Liver (tissue), 9 donors: ENCODE data around the gene ADGRD1. TPM values are rescaled to one million over a fixed set of nuclear protein-coding genes. Genes with fewer than 3 reads are reported as not detected.

Experiments used
- DNase-seq: peaks from one replicate; pipeline ENCODE4 v3.0.0-alpha.2; 2017; ENCODE audit warnings: low spot score
- H3K27ac ChIP-seq, 2 donors: one replicate each; pipeline ENCODE4 v1.7.0; 2013; ENCODE audit warnings: inconsistent platforms in 2 of 2, low read length in 2 of 2, control low read depth in 1 of 2, low read depth in 1 of 2, mild to moderate bottlenecking in 1 of 2
- H3K27me3 ChIP-seq, 4 donors: one replicate each; pipeline versions ENCODE4 v1.6.1 to v1.7.0; 2013; ENCODE audit warnings: low read length in 3 of 4, inconsistent platforms in 1 of 4, mild to moderate bottlenecking in 1 of 4, moderate library complexity in 1 of 4; ENCODE audit not compliant: control insufficient read depth in 4 of 4, insufficient read depth in 4 of 4
- H3K36me3 ChIP-seq, 4 donors: one replicate each; pipeline versions ENCODE4 v1.6.1 to v1.7.0; 2013; ENCODE audit warnings: low read length in 3 of 4, mild to moderate bottlenecking in 3 of 4, low read depth in 1 of 4, moderate library complexity in 1 of 4; ENCODE audit not compliant: control insufficient read depth in 4 of 4, insufficient read depth in 3 of 4
- H3K4me1 ChIP-seq, 4 donors: one replicate each; pipeline versions ENCODE4 v1.6.1 to v1.7.0; 2013; ENCODE audit warnings: low read length in 3 of 4, mild to moderate bottlenecking in 3 of 4, moderate library complexity in 1 of 4; ENCODE audit not compliant: control insufficient read depth in 4 of 4, insufficient read depth in 4 of 4
- H3K4me3 ChIP-seq, 3 donors: one replicate each; pipeline versions ENCODE4 v1.6.1 to v1.7.0; 2013; ENCODE audit warnings: low read length in 3 of 3, control low read depth in 1 of 3, low read depth in 1 of 3, mild to moderate bottlenecking in 1 of 3
- H3K9ac ChIP-seq, 2 donors: one replicate each; pipeline ENCODE4 v1.7.0; 2013; ENCODE audit warnings: low read length in 2 of 2, mild to moderate bottlenecking in 2 of 2, moderate library complexity in 2 of 2, control low read depth in 1 of 2, low read depth in 1 of 2
- H3K9me3 ChIP-seq, 4 donors: one replicate each; pipeline versions ENCODE4 v1.6.1 to v1.7.0; 2013; ENCODE audit warnings: low read length in 3 of 4; ENCODE audit not compliant: control insufficient read depth in 4 of 4
- ATF3 ChIP-seq: IDR thresholded peaks from 2 replicates; pipeline ENCODE4 v1.6.1; 2016; ENCODE audit warnings: antibody characterized with exemption
- EGR1 ChIP-seq, 2 donors: IDR thresholded peaks; 2 replicates each; pipeline ENCODE4 v1.6.1; 2016 to 2018; ENCODE audit warnings: antibody characterized with exemption in 2 of 2, low read depth in 2 of 2
- FOXA1 ChIP-seq: IDR thresholded peaks from 2 replicates; pipeline ENCODE4 v1.6.1; 2016; ENCODE audit warnings: antibody characterized with exemption
- FOXA2 ChIP-seq: IDR thresholded peaks from 2 replicates; pipeline ENCODE4 v1.6.1; 2016; ENCODE audit warnings: antibody characterized with exemption
- GABPA ChIP-seq, 2 donors: IDR thresholded peaks in 1 of 2; conservative IDR thresholded peaks in 1 of 2; 2 replicates each; pipeline ENCODE4 v1.6.1; 2016; ENCODE audit warnings: antibody characterized with exemption in 2 of 2, mild to moderate bottlenecking in 1 of 2, moderate library complexity in 1 of 2
- HNF4A ChIP-seq, 2 donors: conservative IDR thresholded peaks; 2 replicates each; pipeline ENCODE4 v1.6.1; 2016; ENCODE audit warnings: antibody characterized with exemption in 2 of 2, mild to moderate bottlenecking in 2 of 2
- HNF4G ChIP-seq: IDR thresholded peaks from 2 replicates; pipeline ENCODE4 v1.6.1; 2016; ENCODE audit warnings: antibody characterized with exemption
- JUND ChIP-seq, 2 donors: IDR thresholded peaks; 2 replicates each; pipeline ENCODE4 v1.6.1; 2016; ENCODE audit warnings: antibody characterized with exemption in 2 of 2
- NR2F2 ChIP-seq: IDR thresholded peaks from 2 replicates; pipeline ENCODE4 v1.6.1; 2016; ENCODE audit warnings: antibody characterized with exemption
- RAD21 ChIP-seq, 2 donors: IDR thresholded peaks; 2 replicates each; pipeline ENCODE4 v1.6.1; 2016; ENCODE audit warnings: antibody characterized with exemption in 2 of 2, mild to moderate bottlenecking in 2 of 2
- RXRA ChIP-seq, 2 donors: IDR thresholded peaks; 2 replicates each; pipeline ENCODE4 v1.6.1; 2017 to 2018; ENCODE audit warnings: antibody characterized with exemption in 2 of 2, mild to moderate bottlenecking in 1 of 2
- SP1 ChIP-seq: IDR thresholded peaks from 2 replicates; pipeline ENCODE4 v1.6.1; 2018; ENCODE audit warnings: antibody characterized with exemption, mild to moderate bottlenecking
- TAF1 ChIP-seq: conservative IDR thresholded peaks from 2 replicates; pipeline ENCODE4 v1.6.1; 2016; ENCODE audit warnings: antibody characterized with exemption, mild to moderate bottlenecking
- YY1 ChIP-seq: IDR thresholded peaks from 2 replicates; pipeline ENCODE4 v1.6.1; 2016; ENCODE audit warnings: antibody characterized with exemption, mild to moderate bottlenecking
- WGBS: extraction: QIAGEN DNeasy Blood & Tissue Kit; methylation state at CpG from one replicate; pipeline ENCODE4 v1.1.7; 2013; 5-methylcytosine and 5-hydroxymethylcytosine counted together
- polyA plus RNA-seq, 2 donors: library from polyadenylated mRNA; stranded (reverse) in 1 of 2; unstranded in 1 of 2; fragments of 200-250 nt in 1 of 2; fragments of >200 nt in 1 of 2; fragmentation: Nextera tagmentation in 1 of 2; extraction: Ambion mirVana in 1 of 2; gene quantifications; one replicate each; pipeline versions ENCODE4 v1.2.1 to v1.2.3, GENCODE V29; 2013 to 2015
- total RNA-seq, 2 donors: library from RNA; depleted of rRNA; stranded (reverse); fragments of >200 nt; gene quantifications; one replicate each; pipeline ENCODE4 v1.2.3, GENCODE V29; 2014
- TF ChIP-seq, protein P1 (sequence below): IDR thresholded peaks from 2 replicates; pipeline ENCODE4 v1.6.1; 2016; ENCODE audit warnings: antibody characterized with exemption
- TF ChIP-seq, protein P2 (sequence below): IDR thresholded peaks from 2 replicates; pipeline ENCODE4 v1.6.1; 2016; ENCODE audit warnings: antibody characterized with exemption
- TF ChIP-seq, protein P3 (sequence below): fragments of 150-350 bp; IDR thresholded peaks from 2 replicates; pipeline ENCODE4 v1.5.1; 2017; ENCODE audit warnings: improper control_type of control experiment, low read depth, low read length; ENCODE audit not compliant: missing input control
- TF ChIP-seq, protein P4 (sequence below): IDR thresholded peaks from 2 replicates; pipeline ENCODE4 v1.6.1; 2016; ENCODE audit warnings: antibody characterized with exemption, mild to moderate bottlenecking
- donor health status: healthy.
- donor health status: healthy.
- donor health status: healthy.
- donor health status: healthy.
- donor health status: healthy.

Gene ADGRD1
- total and polyA plus RNA-seq, 4 donors: 2.7 to 7.1 (median 4.6) TPM

- Histone ChIP-seq H3K4me3 (no peak overlapping the region), H3K9me3 (no peaks in the 10 kb centered on the region), H3K4me1 (no peaks in the 10 kb centered on the region), H3K36me3 (no peaks in the 10 kb centered on the region), H3K27me3 (no peaks in the 10 kb centered on the region), H3K9ac (no peak overlapping the region), H3K27ac (no peak overlapping the region)
- 92% methylated on average over 12 of the region's 12 CpGs for WGBS
- TF ChIP-seq, protein P1, sequence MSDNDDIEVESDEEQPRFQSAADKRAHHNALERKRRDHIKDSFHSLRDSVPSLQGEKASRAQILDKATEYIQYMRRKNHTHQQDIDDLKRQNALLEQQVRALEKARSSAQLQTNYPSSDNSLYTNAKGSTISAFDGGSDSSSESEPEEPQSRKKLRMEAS: no peak
- TF ChIP-seq ATF3: no peak
- no peak for TF ChIP-seq SP1
- TF ChIP-seq JUND (IDR thresholded peaks at IDR 0.05): no peak
- TF ChIP-seq HNF4G: no peak
- TF ChIP-seq RXRA (IDR thresholded peaks at IDR 0.05): no peak
- no peak for TF ChIP-seq FOXA1
- no peak for TF ChIP-seq TAF1
- no peak for TF ChIP-seq GABPA (IDR thresholded peaks at IDR 0.05 in 1 of 2, conservative IDR thresholded peaks at IDR 0.05 in 1 of 2)
- TF ChIP-seq, protein P2, sequence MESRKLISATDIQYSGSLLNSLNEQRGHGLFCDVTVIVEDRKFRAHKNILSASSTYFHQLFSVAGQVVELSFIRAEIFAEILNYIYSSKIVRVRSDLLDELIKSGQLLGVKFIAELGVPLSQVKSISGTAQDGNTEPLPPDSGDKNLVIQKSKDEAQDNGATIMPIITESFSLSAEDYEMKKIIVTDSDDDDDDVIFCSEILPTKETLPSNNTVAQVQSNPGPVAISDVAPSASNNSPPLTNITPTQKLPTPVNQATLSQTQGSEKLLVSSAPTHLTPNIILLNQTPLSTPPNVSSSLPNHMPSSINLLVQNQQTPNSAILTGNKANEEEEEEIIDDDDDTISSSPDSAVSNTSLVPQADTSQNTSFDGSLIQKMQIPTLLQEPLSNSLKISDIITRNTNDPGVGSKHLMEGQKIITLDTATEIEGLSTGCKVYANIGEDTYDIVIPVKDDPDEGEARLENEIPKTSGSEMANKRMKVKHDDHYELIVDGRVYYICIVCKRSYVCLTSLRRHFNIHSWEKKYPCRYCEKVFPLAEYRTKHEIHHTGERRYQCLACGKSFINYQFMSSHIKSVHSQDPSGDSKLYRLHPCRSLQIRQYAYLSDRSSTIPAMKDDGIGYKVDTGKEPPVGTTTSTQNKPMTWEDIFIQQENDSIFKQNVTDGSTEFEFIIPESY: no peak
- TF ChIP-seq YY1: no peak
- DNase-seq: no peak
Observed at GRCh38 chr12:130981911-130982310, 28.2 kb downstream of the ADGRD1 start.

GRCh38 chr12:130982565-130983225, 29.0 kb downstream of the ADGRD1 start:
- no peak overlapping the region for H3K9ac ChIP-seq

More at GRCh38 chr12:130982565-130983225, 29.0 kb downstream of the ADGRD1 start:
- Histone ChIP-seq H3K36me3 (no peaks in the 10 kb centered on the region), H3K27me3 (no peaks in the 10 kb centered on the region), H3K9me3 (no peaks in the 10 kb centered on the region), H3K4me1 (no peaks in the 10 kb centered on the region), H3K4me3 (no peak overlapping the region), H3K27ac (no peak overlapping the region)
- 72% methylated on average over 11 of the region's 11 CpGs for WGBS
- no peak for TF ChIP-seq SP1
- TF ChIP-seq FOXA2: no peak
- no peak for TF ChIP-seq ATF3
- no peak for TF ChIP-seq EGR1 (IDR thresholded peaks at IDR 0.05; ENCODE audit: low read depth in 2 of 2)
- TF ChIP-seq, protein P3, sequence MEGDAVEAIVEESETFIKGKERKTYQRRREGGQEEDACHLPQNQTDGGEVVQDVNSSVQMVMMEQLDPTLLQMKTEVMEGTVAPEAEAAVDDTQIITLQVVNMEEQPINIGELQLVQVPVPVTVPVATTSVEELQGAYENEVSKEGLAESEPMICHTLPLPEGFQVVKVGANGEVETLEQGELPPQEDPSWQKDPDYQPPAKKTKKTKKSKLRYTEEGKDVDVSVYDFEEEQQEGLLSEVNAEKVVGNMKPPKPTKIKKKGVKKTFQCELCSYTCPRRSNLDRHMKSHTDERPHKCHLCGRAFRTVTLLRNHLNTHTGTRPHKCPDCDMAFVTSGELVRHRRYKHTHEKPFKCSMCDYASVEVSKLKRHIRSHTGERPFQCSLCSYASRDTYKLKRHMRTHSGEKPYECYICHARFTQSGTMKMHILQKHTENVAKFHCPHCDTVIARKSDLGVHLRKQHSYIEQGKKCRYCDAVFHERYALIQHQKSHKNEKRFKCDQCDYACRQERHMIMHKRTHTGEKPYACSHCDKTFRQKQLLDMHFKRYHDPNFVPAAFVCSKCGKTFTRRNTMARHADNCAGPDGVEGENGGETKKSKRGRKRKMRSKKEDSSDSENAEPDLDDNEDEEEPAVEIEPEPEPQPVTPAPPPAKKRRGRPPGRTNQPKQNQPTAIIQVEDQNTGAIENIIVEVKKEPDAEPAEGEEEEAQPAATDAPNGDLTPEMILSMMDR: no peak
- no peak for TF ChIP-seq HNF4G
- no peak for TF ChIP-seq HNF4A (conservative IDR thresholded peaks at IDR 0.05)
- no peak for TF ChIP-seq NR2F2
- TF ChIP-seq RAD21 (IDR thresholded peaks at IDR 0.05): no peak
- TF ChIP-seq FOXA1: no peak
- TF ChIP-seq, protein P4, sequence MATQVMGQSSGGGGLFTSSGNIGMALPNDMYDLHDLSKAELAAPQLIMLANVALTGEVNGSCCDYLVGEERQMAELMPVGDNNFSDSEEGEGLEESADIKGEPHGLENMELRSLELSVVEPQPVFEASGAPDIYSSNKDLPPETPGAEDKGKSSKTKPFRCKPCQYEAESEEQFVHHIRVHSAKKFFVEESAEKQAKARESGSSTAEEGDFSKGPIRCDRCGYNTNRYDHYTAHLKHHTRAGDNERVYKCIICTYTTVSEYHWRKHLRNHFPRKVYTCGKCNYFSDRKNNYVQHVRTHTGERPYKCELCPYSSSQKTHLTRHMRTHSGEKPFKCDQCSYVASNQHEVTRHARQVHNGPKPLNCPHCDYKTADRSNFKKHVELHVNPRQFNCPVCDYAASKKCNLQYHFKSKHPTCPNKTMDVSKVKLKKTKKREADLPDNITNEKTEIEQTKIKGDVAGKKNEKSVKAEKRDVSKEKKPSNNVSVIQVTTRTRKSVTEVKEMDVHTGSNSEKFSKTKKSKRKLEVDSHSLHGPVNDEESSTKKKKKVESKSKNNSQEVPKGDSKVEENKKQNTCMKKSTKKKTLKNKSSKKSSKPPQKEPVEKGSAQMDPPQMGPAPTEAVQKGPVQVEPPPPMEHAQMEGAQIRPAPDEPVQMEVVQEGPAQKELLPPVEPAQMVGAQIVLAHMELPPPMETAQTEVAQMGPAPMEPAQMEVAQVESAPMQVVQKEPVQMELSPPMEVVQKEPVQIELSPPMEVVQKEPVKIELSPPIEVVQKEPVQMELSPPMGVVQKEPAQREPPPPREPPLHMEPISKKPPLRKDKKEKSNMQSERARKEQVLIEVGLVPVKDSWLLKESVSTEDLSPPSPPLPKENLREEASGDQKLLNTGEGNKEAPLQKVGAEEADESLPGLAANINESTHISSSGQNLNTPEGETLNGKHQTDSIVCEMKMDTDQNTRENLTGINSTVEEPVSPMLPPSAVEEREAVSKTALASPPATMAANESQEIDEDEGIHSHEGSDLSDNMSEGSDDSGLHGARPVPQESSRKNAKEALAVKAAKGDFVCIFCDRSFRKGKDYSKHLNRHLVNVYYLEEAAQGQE: no peak
- no peak for TF ChIP-seq JUND (IDR thresholded peaks at IDR 0.05)
- TF ChIP-seq, protein P1: no peak
- TF ChIP-seq RXRA (IDR thresholded peaks at IDR 0.05): no peak
- TF ChIP-seq TAF1: no peak
- TF ChIP-seq, protein P2: no peak
- TF ChIP-seq YY1: no peak
- TF ChIP-seq GABPA (IDR thresholded peaks at IDR 0.05 in 1 of 2, conservative IDR thresholded peaks at IDR 0.05 in 1 of 2): no peak
- no peak for DNase-seq
